C4-2B (cell line): ENCODE results near the gene MYO1D.
"Not testable (repeated sequence)": the region's sequence is repeated elsewhere in the genome, so short reads cannot be mapped to it uniquely, and the experiment has no call there.

Experiments
- H3K27ac ChIP-seq: fragments of 450-650 bp; 2 replicates; pipeline ENCODE4 v1.5.1; 2017
- CTCF ChIP-seq: fragments of 450-650 bp; conservative IDR thresholded peaks from 2 replicates; pipeline ENCODE4 v1.5.1; 2017; ENCODE audit warnings: mild to moderate bottlenecking
- ZFX ChIP-seq: fragments of 450-650 bp; IDR thresholded peaks from 2 replicates; pipeline ENCODE4 v1.6.1; 2017

The MYO1D gene

GRCh38 chr17:32826076-32826475 lies 50.8 kb downstream of the MYO1D start:
- no peak overlapping the region for H3K27ac ChIP-seq
- TF ChIP-seq ZFX = no peak
- no peak for TF ChIP-seq CTCF

- H3K27ac ChIP-seq = no peak overlapping the region
- TF ChIP-seq ZFX = no peak
- no peak for TF ChIP-seq CTCF
These were observed 52.6 kb downstream of the MYO1D start for GRCh38 chr17:32824334-32824733.

DNA sequence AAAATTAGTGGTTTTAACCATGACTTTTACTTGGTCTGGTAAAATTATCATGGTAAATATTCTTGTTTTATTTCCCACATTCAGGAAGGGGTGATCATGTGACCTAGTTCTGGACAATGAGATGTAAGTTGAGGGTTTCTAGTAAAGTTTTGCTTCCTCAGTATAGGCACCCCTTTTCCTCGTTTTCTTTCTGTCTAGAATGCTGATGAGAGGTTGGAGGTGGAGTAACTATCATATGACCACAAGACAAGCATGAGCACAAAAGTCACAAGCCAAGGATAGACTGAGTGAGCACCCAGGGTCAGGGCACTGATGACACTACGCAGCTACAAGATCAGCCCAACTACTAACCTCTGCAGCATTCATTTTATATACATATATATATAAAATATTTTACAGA lies 53.9 kb downstream of the MYO1D start:
- no peak for TF ChIP-seq ZFX
- TF ChIP-seq CTCF = no peak
- no peak overlapping the region for H3K27ac ChIP-seq

DNA sequence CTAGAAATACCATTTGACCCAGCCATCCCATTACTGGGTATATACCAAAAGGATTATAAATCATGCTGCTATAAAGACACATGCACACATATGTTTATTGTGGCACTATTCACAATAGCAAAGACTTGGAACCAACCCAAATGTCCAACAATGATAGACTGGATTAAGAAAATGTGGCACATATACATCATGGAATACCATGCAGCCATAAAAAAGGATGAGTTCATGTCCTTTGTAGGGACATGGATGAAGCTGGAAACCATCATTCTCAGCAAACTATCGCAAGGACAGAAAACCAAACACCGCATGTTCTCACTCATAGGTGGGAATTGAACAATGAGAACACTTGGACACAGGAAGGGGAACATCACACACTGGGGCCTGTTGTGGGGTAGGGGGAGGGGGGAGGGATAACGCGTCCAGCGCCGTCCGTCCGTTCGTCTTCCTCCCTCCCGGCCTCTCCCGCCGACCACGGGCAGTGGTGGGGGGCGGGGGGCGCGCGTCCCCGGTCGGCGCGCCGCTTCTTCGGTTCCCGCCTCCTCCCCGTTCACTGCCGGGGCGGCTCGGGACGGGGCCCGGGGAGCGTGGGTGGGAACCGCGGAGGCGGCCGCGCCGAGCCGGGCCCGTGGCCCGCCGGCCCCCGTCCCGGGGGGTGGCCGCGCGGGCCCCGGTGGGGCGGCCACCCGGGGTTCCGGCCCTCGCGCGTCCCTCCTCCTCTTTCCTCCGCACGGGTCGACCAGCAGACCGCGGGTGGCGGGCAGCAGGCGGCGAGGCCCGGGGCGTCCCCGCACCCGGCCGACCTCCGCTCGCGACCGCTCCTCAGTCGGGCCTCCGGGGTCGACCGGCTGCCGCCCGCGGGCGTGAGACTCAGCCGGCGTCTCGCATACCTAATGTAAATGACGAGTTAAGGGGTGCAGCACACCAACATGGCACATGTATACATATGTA lies 54.7 kb downstream of the MYO1D start:
- H3K27ac ChIP-seq = not testable (repeated sequence)

- H3K27ac ChIP-seq = no peak overlapping the region
- TF ChIP-seq CTCF (no peak), ZFX (no peak)
These were observed 56.5 kb downstream of the MYO1D start for GRCh38 chr17:32820440-32820839.

DNA sequence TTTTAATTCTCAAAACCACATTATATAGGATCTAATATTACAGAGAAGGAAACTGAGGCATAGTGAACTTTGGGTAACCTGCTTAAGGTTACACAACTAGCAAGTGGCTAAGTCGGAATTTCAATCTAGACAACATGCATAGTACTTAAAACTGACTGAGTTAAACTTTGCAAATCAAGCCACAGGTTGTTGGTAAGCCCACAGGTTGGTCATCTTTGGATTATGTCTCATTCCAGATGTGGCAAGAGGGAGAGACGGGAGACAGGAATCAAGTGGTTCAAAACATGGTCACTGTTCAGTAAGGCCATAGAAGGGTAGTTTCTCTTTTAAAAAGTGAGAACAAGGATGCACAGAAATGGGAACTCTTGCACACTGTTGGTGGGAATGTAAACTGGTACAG lies 57.1 kb downstream of the MYO1D start:
- H3K27ac ChIP-seq = no peak overlapping the region
- TF ChIP-seq CTCF (no peak), ZFX (no peak)

GRCh38 chr17:32819035-32819434 lies 57.9 kb downstream of the MYO1D start:
- no peak overlapping the region for H3K27ac ChIP-seq
- no peak for TF ChIP-seq CTCF
- TF ChIP-seq ZFX = no peak

DNA sequence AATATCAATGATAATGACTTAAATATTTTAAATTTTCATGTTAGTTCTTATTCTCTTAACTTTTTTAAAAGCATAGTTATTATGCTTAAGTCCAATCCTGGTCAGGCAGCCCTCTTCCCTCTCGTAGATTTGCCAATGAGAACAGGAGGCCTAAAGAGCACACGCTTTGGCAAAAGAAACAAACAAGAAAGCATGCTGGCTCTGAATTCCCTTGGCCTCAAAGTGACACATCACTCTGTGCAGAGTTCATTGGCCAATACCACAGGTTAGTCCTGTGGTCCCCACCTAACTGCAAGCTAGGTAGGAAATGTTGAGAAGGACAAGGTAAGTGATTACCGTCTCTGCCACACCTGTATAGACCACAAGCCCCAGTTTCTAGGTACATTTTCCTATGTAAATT lies 61.5 kb downstream of the MYO1D start:
- no peak overlapping the region for H3K27ac ChIP-seq
- no peak for TF ChIP-seq ZFX
- TF ChIP-seq CTCF = no peak
